ENCODE data around the gene IQGAP1. TPM values are rescaled to one million over a fixed set of nuclear protein-coding genes. Genes with fewer than 3 reads are reported as not detected.

Gene IQGAP1, protein sequence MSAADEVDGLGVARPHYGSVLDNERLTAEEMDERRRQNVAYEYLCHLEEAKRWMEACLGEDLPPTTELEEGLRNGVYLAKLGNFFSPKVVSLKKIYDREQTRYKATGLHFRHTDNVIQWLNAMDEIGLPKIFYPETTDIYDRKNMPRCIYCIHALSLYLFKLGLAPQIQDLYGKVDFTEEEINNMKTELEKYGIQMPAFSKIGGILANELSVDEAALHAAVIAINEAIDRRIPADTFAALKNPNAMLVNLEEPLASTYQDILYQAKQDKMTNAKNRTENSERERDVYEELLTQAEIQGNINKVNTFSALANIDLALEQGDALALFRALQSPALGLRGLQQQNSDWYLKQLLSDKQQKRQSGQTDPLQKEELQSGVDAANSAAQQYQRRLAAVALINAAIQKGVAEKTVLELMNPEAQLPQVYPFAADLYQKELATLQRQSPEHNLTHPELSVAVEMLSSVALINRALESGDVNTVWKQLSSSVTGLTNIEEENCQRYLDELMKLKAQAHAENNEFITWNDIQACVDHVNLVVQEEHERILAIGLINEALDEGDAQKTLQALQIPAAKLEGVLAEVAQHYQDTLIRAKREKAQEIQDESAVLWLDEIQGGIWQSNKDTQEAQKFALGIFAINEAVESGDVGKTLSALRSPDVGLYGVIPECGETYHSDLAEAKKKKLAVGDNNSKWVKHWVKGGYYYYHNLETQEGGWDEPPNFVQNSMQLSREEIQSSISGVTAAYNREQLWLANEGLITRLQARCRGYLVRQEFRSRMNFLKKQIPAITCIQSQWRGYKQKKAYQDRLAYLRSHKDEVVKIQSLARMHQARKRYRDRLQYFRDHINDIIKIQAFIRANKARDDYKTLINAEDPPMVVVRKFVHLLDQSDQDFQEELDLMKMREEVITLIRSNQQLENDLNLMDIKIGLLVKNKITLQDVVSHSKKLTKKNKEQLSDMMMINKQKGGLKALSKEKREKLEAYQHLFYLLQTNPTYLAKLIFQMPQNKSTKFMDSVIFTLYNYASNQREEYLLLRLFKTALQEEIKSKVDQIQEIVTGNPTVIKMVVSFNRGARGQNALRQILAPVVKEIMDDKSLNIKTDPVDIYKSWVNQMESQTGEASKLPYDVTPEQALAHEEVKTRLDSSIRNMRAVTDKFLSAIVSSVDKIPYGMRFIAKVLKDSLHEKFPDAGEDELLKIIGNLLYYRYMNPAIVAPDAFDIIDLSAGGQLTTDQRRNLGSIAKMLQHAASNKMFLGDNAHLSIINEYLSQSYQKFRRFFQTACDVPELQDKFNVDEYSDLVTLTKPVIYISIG (N-terminal part only)
- total RNA-seq = 145 TPM

DNA sequence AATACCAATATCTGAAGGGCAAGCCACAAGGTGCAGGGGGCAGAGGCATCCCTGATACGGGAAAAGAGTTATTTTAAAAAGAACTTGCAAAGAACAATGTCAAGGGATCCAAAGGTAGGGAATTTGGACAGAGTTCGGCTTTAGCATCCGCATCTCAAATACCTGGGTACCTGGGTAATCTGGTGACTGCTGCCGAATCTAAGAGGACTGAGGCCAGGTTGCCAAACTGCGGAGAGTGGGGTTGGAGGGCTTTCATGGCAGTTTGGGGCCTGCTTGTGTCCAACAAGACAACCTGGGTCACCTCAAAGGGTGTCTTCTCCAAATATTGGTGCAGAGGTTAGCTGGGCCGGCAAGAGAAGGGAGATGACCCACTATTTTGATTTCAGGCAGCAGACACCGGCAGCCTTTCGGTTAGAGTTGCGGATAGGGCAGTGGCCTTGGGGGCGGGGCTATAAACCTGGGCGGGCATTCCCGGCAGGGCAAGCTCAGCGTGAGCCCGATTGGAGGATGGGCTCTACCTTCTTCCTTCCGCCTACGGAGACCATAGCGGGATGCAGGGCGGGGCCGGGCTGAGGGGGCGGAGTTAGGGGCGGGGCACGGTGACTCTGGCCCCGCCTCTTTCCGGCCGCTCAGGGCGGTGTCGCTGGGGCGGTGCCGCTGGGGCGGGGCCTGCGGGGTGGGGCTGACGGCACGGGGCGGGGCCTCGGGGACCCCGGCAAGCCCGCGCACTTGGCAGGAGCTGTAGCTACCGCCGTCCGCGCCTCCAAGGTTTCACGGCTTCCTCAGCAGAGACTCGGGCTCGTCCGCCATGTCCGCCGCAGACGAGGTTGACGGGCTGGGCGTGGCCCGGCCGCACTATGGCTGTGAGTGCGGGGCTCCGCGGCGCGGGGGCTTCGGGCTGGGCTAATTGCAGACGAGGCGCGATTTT lies at the start of gene IQGAP1:
Gene IQGAP1 (plus strand): TSS at position 709 of the 928 bp plus-strand sequence. CDS start 100 bp downstream, at position 809.

DNA sequence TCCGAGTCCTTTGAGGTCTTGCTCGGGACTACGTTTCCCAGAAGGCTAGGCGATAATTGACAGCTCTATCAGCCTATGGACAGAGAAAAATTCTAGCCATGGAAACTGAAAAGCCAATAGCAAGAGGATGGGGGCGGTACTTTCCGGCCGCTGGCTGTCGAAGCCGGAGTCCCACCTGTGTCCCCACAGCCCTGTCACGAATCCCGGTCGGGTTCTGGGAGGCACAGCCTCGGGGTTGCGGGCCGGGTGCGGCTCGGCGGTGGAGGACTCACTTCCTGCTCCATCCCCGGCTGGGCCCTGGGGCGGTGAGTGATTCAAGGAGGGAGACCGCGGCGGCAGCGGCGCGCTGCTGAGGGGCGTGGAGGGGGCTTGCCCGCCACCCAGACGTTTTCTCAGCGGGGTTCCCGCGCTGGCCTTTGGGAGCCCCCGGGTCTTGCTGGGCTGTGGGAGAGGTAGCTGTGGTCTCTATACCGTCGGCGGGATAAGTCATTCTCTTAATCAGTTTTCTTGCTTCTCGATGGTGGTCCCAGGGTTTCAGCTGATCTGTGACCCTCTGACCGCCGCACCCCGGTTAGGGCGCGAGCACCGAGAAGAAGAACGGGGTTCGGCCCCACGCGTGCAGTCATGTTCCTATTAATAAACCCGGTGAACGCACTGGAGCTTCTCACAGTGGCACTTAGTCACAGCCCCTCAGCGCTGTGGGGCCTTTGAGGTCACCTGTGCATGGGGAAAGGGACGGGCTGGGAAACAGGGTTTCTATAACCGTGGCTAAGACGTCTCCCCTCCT lies 35.7 kb upstream of the IQGAP1 start, which contains the start of gene ZNF774:
Gene ZNF774 (plus strand): TSS at position 178 of the 787 bp plus-strand sequence. CDS start 2,377 bp downstream, outside the sequence.

DNA sequence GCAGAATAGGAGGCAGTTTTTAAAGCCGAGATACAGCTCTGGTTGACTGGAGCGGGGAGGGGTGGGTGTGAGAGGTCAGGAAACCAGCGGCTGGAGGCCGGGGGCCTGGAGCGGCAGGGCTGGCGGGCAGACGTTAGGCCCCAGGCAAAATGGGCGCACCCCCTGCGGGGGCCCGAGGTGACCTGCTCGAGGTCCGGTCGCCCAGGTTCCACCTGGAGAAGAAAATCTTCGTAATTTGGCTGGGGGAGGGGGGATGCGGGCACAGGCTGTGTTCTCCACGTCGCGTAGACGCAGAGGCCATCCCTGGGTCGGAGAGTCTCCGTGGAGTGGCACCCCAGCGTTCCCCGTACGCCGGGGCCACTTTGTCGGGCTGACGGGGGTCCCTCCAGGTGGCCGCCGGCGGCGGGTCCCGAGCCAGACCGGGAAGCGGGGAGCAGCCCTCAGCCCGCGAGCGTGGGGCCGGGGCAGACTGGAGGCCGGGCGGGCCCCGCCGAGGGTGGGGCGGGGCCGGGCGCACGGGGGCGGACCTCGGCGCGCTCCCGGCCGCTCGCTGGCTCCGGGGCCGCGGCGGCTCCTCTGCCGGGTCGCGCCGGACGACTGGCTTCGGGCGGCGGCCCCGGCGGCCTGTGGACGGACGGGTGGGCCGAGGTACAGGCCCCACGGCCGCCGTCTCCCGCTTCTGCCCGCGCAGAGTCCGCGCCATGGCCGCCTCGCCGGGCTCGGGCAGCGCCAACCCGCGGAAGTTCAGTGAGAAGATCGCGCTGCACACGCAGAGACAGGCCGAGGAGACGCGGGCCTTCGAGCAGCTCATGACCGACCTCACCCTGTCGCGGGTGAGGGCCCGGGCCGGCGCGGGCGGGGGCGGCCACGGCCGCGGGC lies 141.6 kb downstream of the IQGAP1 start, which contains the start of gene CRTC3:
Gene CRTC3 (plus strand): TSS at position 553 of the 879 bp plus-strand sequence. CDS start 149 bp downstream, at position 702.

Other genes with a start within 250 kb of the IQGAP1 start
- gene SEMA4B, start 186.9 kb upstream of the IQGAP1 start, total RNA-seq = 93.7 TPM
- 8.6 TPM for gene CIB1, start 154.3 kb upstream of the IQGAP1 start, total RNA-seq
- 15.3 TPM for gene GDPGP1, start 154.0 kb upstream of the IQGAP1 start, total RNA-seq
- not detected for gene TTLL13, start 138.7 kb upstream of the IQGAP1 start, total RNA-seq
- 161 TPM for gene NGRN, start 122.6 kb upstream of the IQGAP1 start, total RNA-seq
- 4.4 TPM for gene ZNF774, start 36.0 kb upstream of the IQGAP1 start, total RNA-seq
- gene CRTC3, start 141.7 kb downstream of the IQGAP1 start, total RNA-seq = 35.2 TPM